ENCODE measurements around the gene SEH1L.

- TF ChIP-seq CTCF (conservative IDR thresholded peaks at IDR 0.05) (no peak), EZH2 (IDR thresholded peaks at IDR 0.05; ENCODE audit: low read depth) (no peak)
These were observed 39.1 kb upstream of the SEH1L start for GRCh38 chr18:12908706-12909105.

Measured in PC-9 (cell line).